Measurements from ENCODE around the gene NKAPL.

The NKAPL gene

DNA sequence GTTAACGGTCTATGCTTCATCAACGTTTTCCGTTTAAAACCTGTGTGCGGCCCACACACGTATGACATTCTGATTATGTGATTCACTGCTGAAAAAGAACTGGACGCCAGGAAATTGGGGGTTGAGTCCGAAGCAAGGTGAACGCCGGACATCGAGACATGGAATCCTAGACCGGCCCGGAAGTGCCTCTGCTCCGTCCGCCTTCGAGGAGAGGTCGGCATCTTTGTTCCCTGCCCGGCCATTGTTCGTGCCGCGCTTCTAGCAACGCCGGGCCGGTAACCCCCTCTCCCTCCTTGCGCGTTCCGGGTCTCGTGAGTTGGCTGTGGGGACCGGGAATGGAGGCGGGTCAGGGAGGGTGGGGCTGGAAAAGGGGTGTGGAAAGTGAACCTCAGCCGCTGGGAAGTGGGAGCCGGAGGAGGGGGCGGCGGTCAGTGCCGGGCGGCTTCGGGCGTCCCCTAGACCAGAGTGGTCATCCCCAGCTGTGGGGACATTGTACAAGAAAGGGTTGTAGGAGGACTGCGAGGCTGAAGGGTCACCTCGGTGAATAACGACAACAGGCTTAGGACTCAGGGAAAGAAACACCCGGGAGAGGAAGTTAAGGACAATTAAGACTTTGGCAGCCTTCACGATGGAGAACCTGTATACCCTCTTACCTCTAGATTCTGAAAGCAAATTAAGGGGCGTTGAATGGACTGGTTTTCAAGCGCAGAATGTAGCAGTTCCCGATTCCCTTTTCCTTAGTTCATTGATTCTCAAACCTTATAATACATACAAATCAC lies 33.9 kb upstream of the NKAPL start, which contains the start of gene ZSCAN9:
Gene ZSCAN9, plus strand, starts transcription at position 220 of the 779 bp plus-strand sequence. CDS start 1,810 bp downstream, outside the sequence.
- peak; percentile 75 for DNase-seq (ENCODE audit: low spot score)
- TF ChIP-seq CTCF (IDR thresholded peaks at IDR 0.05; ENCODE audit: extremely low read depth, insufficient read depth, missing control alignments): no peak
- in situ Hi-C loops (cut with MboI; ENCODE audit: low pct_unique_long_range_greater_than_20kb, low sequenced_read_pairs, unreplicated experiment): no loop called here

- no peak for TF ChIP-seq CTCF (IDR thresholded peaks at IDR 0.05; ENCODE audit: extremely low read depth, insufficient read depth, missing control alignments)
- in situ Hi-C loops (cut with MboI; ENCODE audit: low pct_unique_long_range_greater_than_20kb, low sequenced_read_pairs, unreplicated experiment): no loop called here
- DNase-seq (ENCODE audit: low spot score): no peak
These were observed 32.6 kb upstream of the NKAPL start for GRCh38 chr6:28226460-28226859.

DNA sequence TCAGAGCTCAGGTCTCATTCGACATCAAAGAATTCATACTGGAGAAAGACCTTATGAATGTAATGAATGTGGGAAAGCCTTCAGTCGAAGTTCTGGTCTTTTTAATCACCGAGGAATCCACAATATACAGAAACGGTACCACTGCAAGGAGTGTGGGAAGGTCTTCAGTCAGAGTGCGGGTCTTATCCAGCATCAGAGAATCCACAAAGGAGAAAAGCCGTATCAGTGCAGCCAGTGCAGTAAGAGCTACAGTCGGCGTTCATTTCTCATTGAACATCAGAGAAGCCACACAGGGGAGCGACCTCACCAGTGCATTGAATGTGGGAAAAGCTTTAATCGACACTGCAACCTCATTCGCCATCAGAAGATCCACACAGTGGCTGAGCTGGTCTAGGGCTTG lies 26.3 kb upstream of the NKAPL start:
- no peak for TF ChIP-seq CTCF (IDR thresholded peaks at IDR 0.05; ENCODE audit: extremely low read depth, insufficient read depth, missing control alignments)
- in situ Hi-C loops (cut with MboI; ENCODE audit: low pct_unique_long_range_greater_than_20kb, low sequenced_read_pairs, unreplicated experiment): no loop called here

GRCh38 chr6:28235912-28236452 lies 23.1 kb upstream of the NKAPL start:
- TF ChIP-seq CTCF (IDR thresholded peaks at IDR 0.05; ENCODE audit: extremely low read depth, insufficient read depth, missing control alignments): no peak
- DNase-seq (ENCODE audit: low spot score): no peak
- in situ Hi-C loops (cut with MboI; ENCODE audit: low pct_unique_long_range_greater_than_20kb, low sequenced_read_pairs, unreplicated experiment): no loop called here

More for the DNA sequence above, 26.3 kb upstream of the NKAPL start:
- no peak for DNase-seq (ENCODE audit: low spot score)

- in situ Hi-C loops (cut with MboI; ENCODE audit: low pct_unique_long_range_greater_than_20kb, low sequenced_read_pairs, unreplicated experiment): no loop called here
- TF ChIP-seq CTCF (IDR thresholded peaks at IDR 0.05; ENCODE audit: extremely low read depth, insufficient read depth, missing control alignments): no peak
- DNase-seq (ENCODE audit: low spot score): no peak
These were observed 19.5 kb upstream of the NKAPL start for GRCh38 chr6:28239636-28240035.

DNA sequence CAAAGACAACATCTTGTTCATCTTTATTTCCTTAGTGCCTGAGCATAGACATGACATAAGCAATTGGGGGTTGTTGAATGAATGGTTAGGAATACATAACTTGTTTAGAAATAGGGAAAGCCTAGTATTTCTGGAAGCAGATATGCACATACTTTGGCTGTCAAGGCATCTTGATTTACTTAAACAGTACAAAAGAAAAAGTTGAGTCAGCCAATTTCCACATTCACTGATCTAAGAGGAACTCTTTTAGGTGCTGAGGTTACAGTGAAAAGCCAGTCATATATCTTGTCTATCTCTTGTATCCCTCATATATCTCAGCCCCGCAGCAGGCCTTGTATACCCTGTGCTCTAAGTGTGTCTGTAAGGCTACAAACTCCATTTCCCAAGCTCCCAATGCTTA lies 18.6 kb upstream of the NKAPL start:
- in situ Hi-C loops (cut with MboI; ENCODE audit: low pct_unique_long_range_greater_than_20kb, low sequenced_read_pairs, unreplicated experiment): no loop called here
- no peak for DNase-seq (ENCODE audit: low spot score)
- no peak for TF ChIP-seq CTCF (IDR thresholded peaks at IDR 0.05; ENCODE audit: extremely low read depth, insufficient read depth, missing control alignments)

Data from GM13977 (cell line).